Body of pancreas (tissue), 4 donors: Measurements from ENCODE around the gene DGCR8.

Source experiments
- CTCF ChIP-seq, 7 experiments: fragments of 450-650 bp in 4 of 7; fragments of 200-600 bp in 3 of 7; sonication (generic) in 3 of 7; IDR thresholded peaks; one replicate each; pipeline ENCODE4 v1.5.1; 2016 to 2019; ENCODE audit warnings: antibody characterized with exemption in 7 of 7
- POLR2A ChIP-seq, 3 donors: fragments of 450-650 bp; IDR thresholded peaks; one replicate each; pipeline ENCODE4 v1.6.1; 2016; ENCODE audit warnings: antibody characterized with exemption in 3 of 3, mild to moderate bottlenecking in 2 of 3

- TF ChIP-seq CTCF (IDR thresholded peaks at IDR 0.05) (no peak), POLR2A (IDR thresholded peaks at IDR 0.05) (no peak)
Observed at GRCh38 chr22:20043997-20044342, 36.1 kb upstream of the DGCR8 start.
